Measurements from ENCODE around the gene PCDH9. TPM values are rescaled to one million over a fixed set of nuclear protein-coding genes. Genes with fewer than 3 reads are reported as not detected.

PCDH9 gene
- total RNA-seq, 4 donors from 2014 or later: 0.64 to 1.1 (median 0.82) TPM

- no peaks in the 10 kb centered on the region for H3K4me1 ChIP-seq
- H3K27ac ChIP-seq: no peak overlapping the region
- no peak for DNase-seq (ENCODE audit: low spot score in 2 of 2)
- TF ChIP-seq POLR2A (IDR thresholded peaks at IDR 0.05): no peak
- TF ChIP-seq CTCF (IDR thresholded peaks at IDR 0.05): no peak
- TF ChIP-seq EP300 (IDR thresholded peaks at IDR 0.05): no peak
- no peak for TF ChIP-seq POLR2AphosphoS5 (IDR thresholded peaks at IDR 0.05)
- no peaks in the 10 kb centered on the region for H3K9me3 ChIP-seq
- no peak overlapping the region for H3K4me3 ChIP-seq
- H3K27me3 ChIP-seq: no peaks in the 10 kb centered on the region
- no peaks in the 10 kb centered on the region for H3K36me3 ChIP-seq
These were observed 566.4 kb downstream of the PCDH9 start for GRCh38 chr13:66663711-66664110.

GRCh38 chr13:66663206-66663605, 566.9 kb downstream of the PCDH9 start:
- Histone ChIP-seq H3K4me3 (no peak overlapping the region), H3K4me1 (no peaks in the 10 kb centered on the region), H3K27ac (no peak overlapping the region), H3K27me3 (no peaks in the 10 kb centered on the region), H3K36me3 (no peaks in the 10 kb centered on the region), H3K9me3 (no peaks in the 10 kb centered on the region)
- no peak for TF ChIP-seq POLR2A (IDR thresholded peaks at IDR 0.05)
- TF ChIP-seq POLR2AphosphoS5 (IDR thresholded peaks at IDR 0.05): no peak
- TF ChIP-seq EP300 (IDR thresholded peaks at IDR 0.05): no peak
- TF ChIP-seq CTCF (IDR thresholded peaks at IDR 0.05): no peak
- WGBS: 74% methylated on average over 2 of the region's 2 CpGs
- DNase-seq (ENCODE audit: low spot score in 2 of 2): no peak

- no peak for DNase-seq (ENCODE audit: low spot score in 2 of 2)
- 92% methylated on average over 2 of the region's 2 CpGs for WGBS
- Histone ChIP-seq H3K4me3 (no peak overlapping the region), H3K4me1 (peaks cover 3% of the 10 kb centered on the region), H3K9me3 (no peaks in the 10 kb centered on the region), H3K36me3 (no peaks in the 10 kb centered on the region), H3K27me3 (no peaks in the 10 kb centered on the region), H3K27ac (no peak overlapping the region)
- TF ChIP-seq EP300 (IDR thresholded peaks at IDR 0.05) (no peak), CTCF (IDR thresholded peaks at IDR 0.05) (no peak), POLR2A (IDR thresholded peaks at IDR 0.05) (no peak), POLR2AphosphoS5 (IDR thresholded peaks at IDR 0.05) (no peak)
These were observed 568.8 kb downstream of the PCDH9 start for GRCh38 chr13:66661336-66661735.

- Histone ChIP-seq H3K9me3 (no peaks in the 10 kb centered on the region), H3K4me3 (no peak overlapping the region), H3K4me1 (peaks cover 6% of the 10 kb centered on the region), H3K27me3 (no peaks in the 10 kb centered on the region), H3K36me3 (no peaks in the 10 kb centered on the region), H3K27ac (no peak overlapping the region)
- no peak for DNase-seq (ENCODE audit: low spot score in 2 of 2)
- no peak for TF ChIP-seq EP300 (IDR thresholded peaks at IDR 0.05)
These were observed 569.7 kb downstream of the PCDH9 start for GRCh38 chr13:66660468-66660813.

- Histone ChIP-seq H3K27ac (no peak overlapping the region), H3K9me3 (no peaks in the 10 kb centered on the region), H3K4me1 (peaks cover 6% of the 10 kb centered on the region), H3K36me3 (no peaks in the 10 kb centered on the region), H3K27me3 (no peaks in the 10 kb centered on the region), H3K4me3 (no peak overlapping the region)
- no peak for DNase-seq (ENCODE audit: low spot score in 2 of 2)
- 80% methylated on average over 7 of the region's 7 CpGs for WGBS
- TF ChIP-seq POLR2AphosphoS5 (IDR thresholded peaks at IDR 0.05): no peak
- TF ChIP-seq POLR2A (IDR thresholded peaks at IDR 0.05): no peak
- TF ChIP-seq EP300 (IDR thresholded peaks at IDR 0.05): no peak
- TF ChIP-seq CTCF (IDR thresholded peaks at IDR 0.05): no peak
These were observed 570.3 kb downstream of the PCDH9 start for GRCh38 chr13:66659701-66660467.

- no peak for TF ChIP-seq CTCF (IDR thresholded peaks at IDR 0.05)
- TF ChIP-seq POLR2A (IDR thresholded peaks at IDR 0.05): no peak
- no peak for TF ChIP-seq POLR2AphosphoS5 (IDR thresholded peaks at IDR 0.05)
- TF ChIP-seq EP300 (IDR thresholded peaks at IDR 0.05): no peak
- DNase-seq (ENCODE audit: low spot score in 2 of 2): no peak
- Histone ChIP-seq H3K36me3 (no peaks in the 10 kb centered on the region), H3K27me3 (no peaks in the 10 kb centered on the region), H3K4me3 (no peak overlapping the region), H3K4me1 (peaks cover 6% of the 10 kb centered on the region), H3K9me3 (no peaks in the 10 kb centered on the region), H3K27ac (no peak overlapping the region)
- WGBS: 77% methylated on average over 2 of the region's 2 CpGs
These were observed 570.9 kb downstream of the PCDH9 start for GRCh38 chr13:66659286-66659685.

Data from suprapubic skin (tissue), 4 donors.